ENCODE results near the gene PKD2.
"Not testable (repeated sequence)": the region's sequence is repeated elsewhere in the genome, so short reads cannot be mapped to it uniquely, and the experiment has no call there.

PKD2 gene

DNA sequence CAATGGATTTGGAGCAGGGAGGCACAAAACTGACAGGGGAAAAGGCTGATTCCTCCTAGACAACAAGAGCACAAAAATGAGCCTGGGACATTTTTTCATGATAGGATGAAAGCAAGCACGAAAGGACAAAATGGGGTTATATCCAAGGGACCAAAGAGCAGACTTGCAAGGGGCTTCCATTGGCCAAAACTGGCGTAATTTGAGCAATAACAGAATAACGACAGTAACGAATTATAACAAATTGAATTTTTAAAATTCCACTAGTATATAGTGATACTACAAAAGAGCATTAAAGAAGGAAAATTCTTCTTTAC lies 21.6 kb upstream of the PKD2 start:
- FAIRE-seq: no peak
- no peak for DNase-seq (ENCODE audit: low spot score)

DNA sequence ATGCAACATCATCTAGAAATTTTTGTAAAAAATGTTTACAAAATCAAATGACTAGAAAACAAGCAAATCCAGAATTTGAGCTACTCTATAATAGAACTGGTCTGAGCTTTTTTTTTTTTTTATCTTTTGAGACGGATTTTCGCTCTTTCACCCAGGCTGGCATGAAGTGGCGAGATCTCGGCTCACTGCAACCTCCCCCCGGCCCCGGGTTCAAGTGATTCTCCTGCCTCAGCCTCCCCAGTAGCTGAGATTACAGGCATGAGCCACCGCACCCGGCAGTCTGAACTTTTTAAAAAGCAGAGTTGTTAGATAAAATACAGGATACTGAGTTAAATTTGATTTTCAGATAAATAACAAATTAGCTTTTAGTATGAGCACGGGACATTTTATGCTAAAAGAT lies 20.9 kb upstream of the PKD2 start:
- DNase-seq (ENCODE audit: low spot score) (no peak), FAIRE-seq (no peak)

DNA sequence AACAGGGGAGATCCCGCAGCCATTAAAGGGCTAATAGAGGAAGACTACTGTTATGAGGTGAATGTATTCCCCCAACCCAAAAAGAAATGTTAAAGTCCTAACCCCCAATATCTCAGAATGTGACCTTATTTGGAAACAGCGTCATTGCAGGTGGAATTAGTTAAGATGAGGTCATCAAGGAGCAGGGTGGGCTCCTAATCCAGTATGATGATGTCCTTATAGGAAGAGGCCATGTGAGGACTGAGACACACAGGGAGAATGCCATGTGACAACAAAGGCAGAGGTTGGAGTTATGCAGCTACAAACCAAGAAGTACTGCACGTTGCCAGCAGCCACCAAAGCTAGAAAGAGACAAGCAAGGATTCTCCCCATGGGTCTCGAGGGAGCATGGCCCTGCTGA lies 17.7 kb upstream of the PKD2 start:
- DNase-seq (ENCODE audit: low spot score) (no peak), FAIRE-seq (no peak)

DNA sequence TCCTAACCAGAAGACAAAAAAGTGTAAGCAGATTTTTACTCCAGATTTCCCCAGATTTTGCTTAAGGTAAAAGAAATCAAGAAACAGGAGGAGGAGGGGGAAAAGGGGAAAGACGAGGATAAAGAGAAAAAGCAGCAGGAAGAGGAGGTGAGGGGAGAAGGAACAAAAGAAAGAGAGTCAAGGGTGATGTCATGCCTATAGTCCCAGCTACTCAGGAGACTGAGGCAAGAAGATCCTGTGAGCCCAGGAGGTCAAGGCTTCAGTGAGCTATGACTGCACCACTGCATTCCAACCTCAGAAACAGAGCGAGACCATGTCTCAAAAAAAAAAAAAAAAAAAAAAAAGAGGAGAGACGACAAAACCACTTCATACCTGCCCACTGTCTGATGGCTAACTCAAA lies 12.0 kb upstream of the PKD2 start:
- DNase-seq (ENCODE audit: low spot score) (no peak), FAIRE-seq (no peak)

DNA sequence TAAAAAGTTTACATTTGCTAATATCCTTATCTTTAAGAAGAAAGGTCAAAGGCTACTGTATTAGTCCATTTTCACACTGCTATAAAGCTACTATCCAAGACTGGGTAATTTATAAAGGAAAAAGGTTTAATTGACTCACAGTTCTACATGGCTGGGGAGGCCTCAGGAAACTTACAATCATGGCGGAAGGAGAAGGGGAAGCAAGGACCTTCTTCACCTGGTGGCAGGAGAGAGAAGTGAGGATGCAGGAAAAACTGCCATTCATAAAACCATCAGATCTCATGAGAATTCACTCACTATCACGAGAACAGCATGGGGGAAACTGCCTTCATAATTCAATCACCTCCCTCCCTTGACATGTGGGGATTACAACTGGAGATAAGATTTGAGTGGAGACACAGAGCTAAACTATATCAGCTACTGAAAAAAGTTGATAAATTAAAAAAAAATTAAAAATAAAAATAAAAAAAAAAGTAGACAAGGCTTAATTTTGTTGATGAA lies 8.2 kb upstream of the PKD2 start:
- not testable (repeated sequence) for FAIRE-seq; DNase-seq (ENCODE audit: low spot score)

DNA sequence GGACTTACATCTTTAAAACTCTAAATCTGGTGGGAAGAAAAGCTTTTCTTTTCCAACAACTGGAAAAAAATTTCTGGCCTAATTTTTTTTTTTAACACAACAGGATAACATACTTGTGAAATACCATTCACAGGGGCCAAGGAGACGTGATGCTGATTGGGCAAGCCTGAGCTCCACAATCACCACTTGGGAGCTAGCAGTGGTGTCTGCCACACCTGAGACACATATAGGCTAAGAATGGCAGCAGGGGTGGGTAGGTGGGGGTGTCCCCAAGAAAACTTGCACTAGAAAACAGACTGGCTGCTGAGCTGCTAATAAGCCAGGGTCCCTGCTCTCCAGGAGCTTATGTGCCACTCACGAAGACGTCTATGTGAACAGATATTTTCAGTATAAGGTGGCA lies 5.6 kb upstream of the PKD2 start:
- no peak for DNase-seq (ENCODE audit: low spot score)
- FAIRE-seq: no peak

DNA sequence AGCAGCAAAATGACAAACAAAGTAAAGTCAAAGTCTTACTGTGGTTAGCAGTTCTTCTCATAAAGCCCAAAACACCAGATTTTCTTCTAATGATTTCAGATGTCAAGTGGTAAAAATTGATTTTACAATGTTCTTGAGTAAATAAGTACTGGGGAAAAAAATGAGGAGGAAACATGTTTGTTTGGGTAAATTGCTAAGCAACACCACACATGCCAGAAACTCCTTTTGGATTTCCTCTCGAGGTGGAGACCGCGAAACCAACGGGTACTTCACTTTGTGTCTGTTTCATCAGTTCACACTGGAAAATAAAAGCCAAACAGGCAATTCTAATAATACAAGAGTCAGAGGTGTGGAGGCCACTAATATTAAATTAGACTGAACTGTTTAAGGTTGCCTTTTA lies 4.6 kb upstream of the PKD2 start:
- no peak for FAIRE-seq
- DNase-seq (ENCODE audit: low spot score): no peak

DNA sequence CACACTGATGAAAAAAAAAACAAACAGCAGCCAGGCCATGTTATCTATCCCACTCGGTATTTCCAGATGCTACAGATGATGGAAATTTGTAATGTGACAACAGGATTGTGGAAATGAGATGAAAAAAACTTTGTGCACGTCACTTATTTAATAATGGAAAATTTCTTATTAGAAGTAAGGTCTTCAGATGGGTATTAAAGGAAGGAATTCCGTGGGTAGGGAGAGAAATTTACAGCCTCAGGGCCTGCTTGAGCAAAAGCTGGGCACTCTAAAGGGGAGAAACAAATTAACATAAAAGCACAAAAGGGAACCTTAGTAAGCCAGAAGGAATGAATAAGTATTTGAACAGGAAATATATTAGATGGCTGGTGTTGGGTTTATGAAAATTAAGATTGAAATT lies 4.2 kb upstream of the PKD2 start:
- DNase-seq (ENCODE audit: low spot score) (no peak), FAIRE-seq (no peak)

DNA sequence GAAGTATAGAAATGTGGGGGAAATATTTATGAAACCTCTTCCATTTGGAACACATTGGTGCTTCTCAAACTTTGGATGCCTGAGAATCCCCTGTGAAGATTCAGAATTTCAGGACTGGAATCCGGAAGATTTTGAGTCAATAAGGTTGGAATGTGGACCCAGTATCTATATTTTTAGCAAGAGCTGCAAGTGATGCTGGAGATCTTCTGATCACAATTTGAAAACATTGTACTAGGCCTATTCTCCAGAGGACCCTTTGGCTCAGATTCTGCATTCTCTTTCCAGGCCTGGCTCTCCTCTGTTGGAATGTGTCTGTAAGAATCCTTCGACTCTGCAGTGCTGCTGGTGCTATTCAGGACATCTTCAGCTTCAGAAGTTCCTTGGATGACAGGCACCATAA lies 2.4 kb upstream of the PKD2 start:
- DNase-seq (ENCODE audit: low spot score) (no peak), FAIRE-seq (no peak)

DNA sequence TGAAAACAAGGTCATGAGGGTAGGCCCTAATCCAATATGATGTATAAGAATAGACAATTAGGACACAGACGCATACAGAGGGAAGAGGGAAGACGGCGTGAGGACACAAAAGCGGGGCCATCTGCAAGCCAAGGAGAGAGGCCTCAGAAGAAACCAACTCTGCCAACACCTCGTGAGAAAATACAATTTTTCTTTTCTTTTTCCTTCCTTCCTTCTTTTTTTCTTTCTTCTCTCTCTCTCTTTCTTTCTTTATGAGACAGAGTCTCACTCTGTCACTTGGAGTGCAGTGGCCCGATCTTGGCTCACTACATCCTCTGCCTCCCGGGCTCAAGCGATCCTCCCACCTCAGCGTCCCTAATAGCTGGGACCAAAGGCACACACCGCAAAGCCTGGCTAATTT lies 1.5 kb upstream of the PKD2 start:
- DNase-seq (ENCODE audit: low spot score): no peak
- no peak for FAIRE-seq

DNA sequence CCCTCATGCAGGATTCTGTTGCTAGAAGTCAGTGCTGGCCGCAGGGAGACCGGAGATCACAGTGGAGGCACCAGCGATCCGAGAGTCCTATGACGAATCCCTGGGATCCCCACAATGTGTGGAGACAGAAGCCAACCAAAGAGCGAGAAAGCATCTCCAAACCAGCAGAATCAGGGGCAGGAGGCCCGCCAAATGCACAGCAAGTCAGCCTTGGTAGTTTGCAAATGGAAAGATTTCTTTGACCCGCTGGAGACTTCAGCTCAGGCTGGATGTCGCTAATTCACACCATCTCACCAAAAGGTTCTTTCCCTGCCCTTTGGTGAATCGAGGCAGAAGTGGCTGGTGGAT lies 505 bp upstream of the PKD2 start:
- DNase-seq (ENCODE audit: low spot score): no peak
- FAIRE-seq: no peak

DNA sequence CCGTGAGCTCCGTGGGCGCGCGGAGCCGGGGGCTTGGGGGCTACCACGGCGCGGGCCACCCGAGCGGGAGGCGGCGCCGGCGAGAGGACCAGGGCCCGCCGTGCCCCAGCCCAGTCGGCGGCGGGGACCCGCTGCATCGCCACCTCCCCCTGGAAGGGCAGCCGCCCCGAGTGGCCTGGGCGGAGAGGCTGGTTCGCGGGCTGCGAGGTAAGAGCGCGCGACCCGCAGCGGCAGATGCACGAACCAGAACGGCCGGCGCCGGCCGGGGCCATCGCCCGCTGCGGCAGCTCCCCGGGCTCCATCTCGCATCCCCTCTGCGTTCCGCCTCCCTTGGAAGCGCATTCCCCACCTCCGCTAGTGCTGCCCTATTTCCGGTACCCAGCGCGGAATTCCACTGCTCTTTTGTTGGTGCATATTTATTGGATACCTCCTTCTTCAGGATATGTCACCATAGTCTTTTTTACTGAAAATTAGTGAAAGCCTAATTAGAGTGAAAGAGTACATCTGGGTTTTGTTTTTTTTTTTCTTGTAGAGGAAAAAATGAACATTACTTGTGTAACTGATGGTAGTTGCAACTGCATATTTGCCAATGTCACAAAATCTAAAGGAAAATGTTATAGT lies 797 bp downstream of the PKD2 start:
- FAIRE-seq: no peak

DNA sequence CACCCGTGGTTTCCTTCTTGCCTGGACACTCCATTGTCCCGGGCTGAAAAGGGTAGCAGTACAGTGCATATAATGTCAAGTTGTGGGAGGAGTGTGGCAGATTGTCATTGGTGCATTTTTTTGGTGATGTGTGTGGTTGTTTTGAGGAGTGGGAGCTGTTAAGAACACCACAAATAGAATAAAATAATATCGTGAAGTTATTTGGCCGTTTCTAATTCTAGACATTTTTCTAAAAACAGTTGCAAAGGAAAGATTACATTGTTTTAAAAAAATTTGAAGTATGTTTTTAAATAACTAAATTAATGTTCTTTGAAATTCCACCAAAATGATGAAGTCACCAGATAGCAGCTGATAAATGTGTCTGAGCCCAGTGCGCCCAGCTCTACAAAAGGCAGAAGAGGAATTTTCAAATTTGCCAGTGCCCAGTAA lies 1.3 kb downstream of the PKD2 start:
- DNase-seq (ENCODE audit: low spot score) (peak; percentile 11), FAIRE-seq (no peak)

More for the DNA sequence above, 797 bp downstream of the PKD2 start:
- DNase-seq (ENCODE audit: low spot score): peak; percentile 35

DNA sequence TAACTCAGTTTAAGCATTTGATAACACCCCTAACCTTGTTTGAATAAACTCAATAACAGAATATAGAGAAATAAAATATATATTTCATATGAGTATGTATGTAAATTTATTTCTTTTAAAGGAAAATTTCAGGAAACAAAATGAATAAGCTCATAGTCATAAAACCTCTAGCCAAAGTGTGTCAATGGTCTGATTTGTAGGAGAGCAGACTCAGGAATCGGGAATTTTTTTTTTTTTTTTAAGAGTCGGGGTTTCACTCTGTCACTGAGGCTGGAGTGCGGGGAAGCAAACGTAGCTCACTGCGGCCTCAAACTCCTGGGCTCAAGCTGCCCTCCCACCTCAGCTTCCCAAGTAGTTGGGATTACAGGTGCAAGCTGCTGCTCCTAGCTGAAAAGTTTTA lies 2.4 kb downstream of the PKD2 start:
- DNase-seq (ENCODE audit: low spot score) (no peak), FAIRE-seq (peak; percentile 20)

DNA sequence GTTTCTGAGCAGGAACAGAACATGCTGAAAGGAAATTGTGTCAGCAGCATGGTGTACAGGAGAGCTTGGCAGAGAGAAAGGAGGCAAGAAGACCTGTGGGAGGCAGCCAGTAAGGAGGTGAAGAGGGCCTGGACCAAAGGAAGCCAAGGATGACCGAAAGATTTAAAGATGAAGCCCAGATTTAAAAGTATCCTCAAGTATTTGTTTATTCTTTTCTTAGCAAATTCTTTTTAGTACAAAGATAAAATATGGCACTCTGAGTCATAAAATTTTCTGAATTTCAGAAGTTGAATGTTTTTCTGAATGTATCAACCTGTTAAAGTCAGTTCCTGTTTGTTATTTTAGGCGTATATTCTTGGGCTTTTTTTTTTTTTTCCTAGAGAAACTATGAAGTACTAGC lies 3.5 kb downstream of the PKD2 start:
- FAIRE-seq: no peak

DNA sequence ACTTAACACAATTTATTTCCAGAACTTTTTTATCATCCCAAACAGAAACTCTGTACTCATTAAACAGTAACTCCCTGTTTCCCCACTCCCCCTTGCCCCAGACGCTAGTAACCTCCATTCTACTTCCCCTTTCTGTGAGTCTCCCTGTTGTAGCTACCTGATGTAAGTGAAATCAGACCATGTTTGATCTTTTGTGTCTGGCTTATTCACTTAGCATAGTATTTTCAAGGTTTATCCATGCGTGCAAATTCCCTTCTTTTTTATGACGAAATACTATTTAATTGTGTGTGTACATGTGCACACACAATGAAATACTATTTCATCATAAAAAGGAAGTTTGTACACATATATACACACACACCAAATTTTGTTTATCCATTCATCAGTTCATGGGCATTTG lies 5.2 kb downstream of the PKD2 start:
- FAIRE-seq (no peak), DNase-seq (ENCODE audit: low spot score) (peak; percentile 6)

More for the DNA sequence above, 3.5 kb downstream of the PKD2 start:
- no peak for DNase-seq (ENCODE audit: low spot score)

DNA sequence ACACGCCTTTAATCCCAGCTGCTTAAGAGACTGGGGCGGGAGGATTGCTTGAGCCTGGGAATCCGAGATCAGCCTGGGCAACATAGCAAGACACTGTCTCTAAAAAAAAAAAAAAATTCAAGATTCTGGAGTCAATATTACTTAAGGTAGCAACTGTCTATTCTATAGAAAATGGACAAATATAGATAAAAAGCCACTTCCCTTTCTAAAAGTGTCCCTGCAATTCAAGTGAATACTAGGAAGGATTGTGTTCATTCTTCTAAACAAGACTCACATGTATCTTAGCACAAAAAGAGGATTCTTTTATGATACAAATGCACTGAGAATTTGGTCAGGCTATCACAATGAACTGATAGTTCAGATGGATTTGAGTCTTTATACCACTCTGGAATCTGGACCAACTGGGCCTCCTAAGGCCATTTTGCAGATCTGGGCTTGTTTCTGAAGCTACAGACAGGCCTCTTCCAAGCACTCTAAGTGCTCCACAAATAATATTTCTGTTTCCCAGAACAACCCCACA lies 7.0 kb downstream of the PKD2 start:
- FAIRE-seq (no peak), DNase-seq (ENCODE audit: low spot score) (no peak)

DNA sequence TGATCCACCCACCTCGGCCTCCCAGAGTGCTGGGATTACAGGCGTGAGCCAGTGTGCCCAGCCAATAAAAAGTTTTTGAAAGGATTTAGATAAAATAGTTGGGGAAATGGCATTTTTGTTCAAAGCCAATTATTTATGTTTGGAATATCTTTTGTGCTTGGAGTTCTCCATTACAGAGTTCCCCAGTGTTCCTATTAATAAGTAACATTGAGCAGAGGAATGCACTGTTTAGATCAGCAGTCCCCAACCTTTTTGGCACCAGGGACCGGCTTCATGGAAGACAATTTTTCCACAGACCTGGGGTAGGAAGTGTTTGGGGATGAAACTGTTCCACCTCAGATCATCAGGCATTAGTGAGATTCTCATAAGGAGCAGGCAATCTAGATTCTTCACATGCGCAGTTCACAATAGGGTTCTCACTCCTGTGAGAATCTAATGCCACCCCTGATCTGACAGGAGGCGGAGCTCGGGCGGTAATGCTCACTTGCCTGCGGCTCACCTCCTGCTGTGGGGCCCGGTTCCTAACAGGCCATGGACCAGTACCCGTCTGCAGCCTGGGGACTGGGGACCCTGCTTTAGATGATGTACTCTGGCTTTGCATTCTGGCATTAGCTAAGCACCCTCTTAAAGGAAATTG lies 8.3 kb downstream of the PKD2 start:
- FAIRE-seq (peak; percentile 26), DNase-seq (ENCODE audit: low spot score) (no peak)

DNA sequence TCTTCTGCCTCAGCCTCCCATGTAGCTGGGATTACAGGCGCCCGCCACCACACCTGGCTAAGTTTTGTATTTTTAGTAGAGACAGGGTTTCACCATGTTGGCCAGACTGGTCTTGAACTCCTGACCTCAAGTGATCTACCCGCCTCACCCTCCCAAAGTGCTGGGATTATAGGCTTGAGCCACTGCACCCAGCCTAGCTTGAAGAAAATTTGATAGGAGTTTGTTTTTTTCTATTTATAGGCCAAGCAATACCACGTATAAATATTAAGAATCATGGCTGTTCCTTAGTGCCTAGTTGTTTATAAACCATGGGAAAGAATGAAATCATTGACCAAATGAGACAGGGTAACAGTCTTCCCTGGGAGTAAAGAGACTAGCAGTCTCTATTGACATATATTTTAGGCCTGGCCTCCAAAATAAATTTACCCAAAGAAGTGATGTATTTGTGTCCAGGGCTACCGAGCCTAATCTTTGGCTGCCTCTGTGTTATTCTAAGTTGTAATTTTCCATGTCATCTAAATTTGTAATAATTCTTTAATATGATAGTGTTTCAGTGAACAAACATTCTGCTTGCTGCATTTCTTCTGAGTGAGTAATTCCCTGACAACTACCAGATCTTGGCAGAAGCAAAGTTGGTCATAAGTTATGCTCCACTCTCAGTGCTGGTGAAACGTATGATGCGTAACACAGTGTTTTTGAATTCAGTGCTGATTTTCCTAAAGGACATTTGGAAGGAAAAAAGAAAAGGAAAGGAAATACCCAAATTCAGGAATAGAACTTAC lies 10.3 kb downstream of the PKD2 start:
- FAIRE-seq: peak; percentile 96
- DNase-seq (ENCODE audit: low spot score): peak; percentile 88

DNA sequence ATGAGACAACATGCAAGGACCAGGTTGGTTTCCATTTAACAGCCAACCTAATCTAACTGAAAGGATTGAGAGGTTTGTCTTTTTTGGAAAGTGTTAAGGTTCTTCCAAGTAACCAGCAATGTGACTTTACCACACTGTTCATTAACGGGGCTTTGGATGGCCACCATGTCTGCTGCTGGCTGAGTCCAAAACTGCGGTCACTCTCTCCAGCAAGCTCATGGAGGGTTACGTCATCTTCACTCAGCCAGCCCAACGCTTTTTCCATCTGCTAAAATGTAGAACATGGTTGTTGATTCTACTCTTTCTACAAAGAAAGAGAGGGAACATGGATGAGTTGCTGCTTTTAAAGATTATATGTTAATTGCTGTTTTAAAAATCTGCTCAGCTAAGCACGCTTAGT lies 11.0 kb downstream of the PKD2 start:
- FAIRE-seq: peak; percentile 74

DNA sequence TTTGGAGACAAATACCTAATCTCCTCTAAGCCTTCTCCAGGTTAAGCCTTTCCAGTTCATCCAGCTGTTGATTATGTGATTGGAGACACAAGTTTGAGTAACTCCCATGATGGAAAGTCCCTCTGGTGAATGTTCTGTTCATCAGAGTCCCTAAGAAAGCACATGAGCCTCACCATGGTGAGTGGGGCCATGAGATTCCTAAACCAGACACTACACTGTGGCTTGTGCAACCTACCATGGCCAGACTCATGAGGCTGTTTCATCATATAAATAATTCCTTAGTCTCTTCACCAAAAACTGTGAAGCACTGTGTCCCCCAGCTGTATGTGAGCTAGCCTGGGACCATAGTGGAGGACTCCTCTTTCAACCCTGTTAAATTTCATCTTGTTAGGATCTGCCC lies 14.4 kb downstream of the PKD2 start:
- DNase-seq (ENCODE audit: low spot score) (no peak), FAIRE-seq (no peak)

More for the DNA sequence above, 11.0 kb downstream of the PKD2 start:
- peak; percentile 70 for DNase-seq (ENCODE audit: low spot score)

DNA sequence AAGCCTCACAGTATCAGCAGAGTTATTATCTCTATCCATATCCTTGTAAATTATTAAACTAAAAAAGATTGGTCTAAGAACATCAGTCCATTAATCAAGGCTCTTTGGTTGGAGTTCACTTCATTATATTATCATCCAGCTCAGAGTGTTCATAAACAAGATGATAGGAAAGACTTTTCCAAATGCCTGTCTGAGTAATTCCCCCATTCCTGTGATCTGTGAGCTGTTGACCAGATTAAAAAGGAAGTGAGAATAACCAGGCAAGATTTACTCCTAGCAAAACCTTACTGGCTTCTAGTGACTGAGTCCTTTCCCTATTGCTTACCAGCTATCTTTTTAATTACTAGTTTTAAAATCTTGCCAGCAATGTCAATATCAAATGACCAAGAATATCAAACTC lies 14.9 kb downstream of the PKD2 start:
- DNase-seq (ENCODE audit: low spot score): no peak
- FAIRE-seq: no peak
